Brain microvascular endothelial cell (primary cell): ENCODE data around the gene BNIPL.

ENCODE experiments used
- DNase-seq: peaks from one replicate; pipeline ENCODE4 v3.0.0-alpha.2; 2020
- H3K27ac ChIP-seq: fragments of 250-450 bp; sonication (Bioruptor Pico); 2 replicates; pipeline ENCODE4 v1.5.1; 2020; ENCODE audit warnings: mild to moderate bottlenecking, moderate library complexity
- H3K27me3 ChIP-seq: fragments of 250-450 bp; sonication (Bioruptor Pico); replicated peaks from 2 replicates; pipeline ENCODE4 v1.5.1; 2020; ENCODE audit warnings: mild to moderate bottlenecking
- H3K36me3 ChIP-seq: fragments of 250-450 bp; sonication (Bioruptor Pico); replicated peaks from 2 replicates; pipeline ENCODE4 v1.5.1; 2020; ENCODE audit warnings: mild to moderate bottlenecking
- H3K4me3 ChIP-seq: 2 replicates; pipeline ENCODE4 v1.5.1; 2011; ENCODE audit warnings: low read depth, mild to moderate bottlenecking, control low read depth, low read length, moderate library complexity
- CTCF ChIP-seq: IDR thresholded peaks from 2 replicates; pipeline ENCODE4 v1.5.1; 2011; ENCODE audit warnings: low read depth, mild to moderate bottlenecking, moderate library complexity, low read length, control low read depth, inconsistent platforms; ENCODE audit errors: missing control alignments
- in situ Hi-C: cut with HindIII; loops from 2 replicates; pipeline ENCODE4 v1.10.0; 2017; ENCODE audit warnings: low sequenced_read_pairs, low pct_ligation_motif_present

BNIPL gene

GRCh38 chr1:151065089-151065645, 28.8 kb downstream of the BNIPL start:
- in situ Hi-C loops = no loop called here

GRCh38 chr1:151067185-151067584, 30.8 kb downstream of the BNIPL start:
- no peak for TF ChIP-seq CTCF

More at GRCh38 chr1:151065089-151065645, 28.8 kb downstream of the BNIPL start:
- Histone ChIP-seq H3K4me3 (no peak overlapping the region), H3K36me3 (peaks cover 25% of the 10 kb centered on the region), H3K27me3 (no peaks in the 10 kb centered on the region), H3K27ac (no peak overlapping the region)
- no peak for DNase-seq
- no peak for TF ChIP-seq CTCF

GRCh38 chr1:151069103-151069486, 32.7 kb downstream of the BNIPL start:
- H3K27ac ChIP-seq = no peak overlapping the region

More at GRCh38 chr1:151067185-151067584, 30.8 kb downstream of the BNIPL start:
- no peak for DNase-seq
- no peak overlapping the region for H3K27ac ChIP-seq
- no peaks in the 10 kb centered on the region for H3K27me3 ChIP-seq
- peaks cover 25% of the 10 kb centered on the region for H3K36me3 ChIP-seq
- H3K4me3 ChIP-seq = no peak overlapping the region
- in situ Hi-C loops = no loop called here

GRCh38 chr1:151070474-151071276, 34.3 kb downstream of the BNIPL start, which contains the start of gene GABPB2:
Gene GABPB2, plus strand, starts transcription at chr1:151070761. Its CDS starts 17,429 bp downstream, at chr1:151088190.
- H3K36me3 ChIP-seq = peaks cover 22% of the 10 kb centered on the region
- in situ Hi-C loops = no loop called here
- peak within 1 kb of the TSS; percentile 95 for H3K27ac ChIP-seq
- DNase-seq = peak; percentile 91
- TF ChIP-seq CTCF = peak; percentile 92
- no peaks in the 10 kb centered on the region for H3K27me3 ChIP-seq
- H3K4me3 ChIP-seq = peak within 1 kb of the TSS; percentile 74

More at GRCh38 chr1:151069103-151069486, 32.7 kb downstream of the BNIPL start:
- DNase-seq = no peak
- in situ Hi-C loops = no loop called here
- peaks cover 22% of the 10 kb centered on the region for H3K36me3 ChIP-seq
- H3K27me3 ChIP-seq = no peaks in the 10 kb centered on the region
- H3K4me3 ChIP-seq = no peak overlapping the region
- no peak for TF ChIP-seq CTCF

GRCh38 chr1:151072224-151072623, 35.8 kb downstream of the BNIPL start:
- H3K27me3 ChIP-seq = no peaks in the 10 kb centered on the region
- H3K27ac ChIP-seq = no peak overlapping the region
- peaks cover 14% of the 10 kb centered on the region for H3K36me3 ChIP-seq
- DNase-seq = no peak
- peak; percentile 13 for TF ChIP-seq CTCF
- in situ Hi-C loops = no loop called here
- no peak overlapping the region for H3K4me3 ChIP-seq
